HEK293 (cell line): ENCODE data around the gene TADA2B.

Experiments
- CTCF ChIA-PET: fragments of 350-600 bp; formaldehyde crosslinking; extraction: SDS; loops from one replicate; lab custom pipeline; 2021; ENCODE audit warnings: antibody characterized with exemption; lab: Yijun Ruan, JAX
- POLR2A ChIA-PET: fragments of 300-600 bp; formaldehyde crosslinking; extraction: SDS; loops from one replicate; lab custom pipeline; 2020; ENCODE audit warnings: antibody characterized with exemption, inconsistent platforms; lab: Yijun Ruan, JAX
- H3K27ac ChIP-seq: fragments of 200-500 bp; sonication (Bioruptor generic); 2 replicates; pipeline ENCODE4 v1.5.1; 2014; ENCODE audit warnings: low read depth, low read length, control low read depth, inconsistent platforms; ENCODE audit errors: extremely low read depth
- H3K36me3 ChIP-seq, 2 experiments: fragments of 200-500 bp in 1 of 2; sonication (Bioruptor generic) in 1 of 2; 1 replicate in 1 of 2; 2 replicates in 1 of 2; pipeline ENCODE4 v1.5.1; 2014 to 2017; ENCODE audit warnings: inconsistent platforms in 2 of 2, low read length in 2 of 2; ENCODE audit not compliant: control insufficient read depth in 2 of 2, insufficient read depth in 1 of 2
- H3K4me1 ChIP-seq: fragments of 200-500 bp; sonication (Bioruptor generic); 2 replicates; pipeline ENCODE4 v1.5.1; 2014; ENCODE audit warnings: mild to moderate bottlenecking, low read length, inconsistent platforms; ENCODE audit not compliant: control insufficient read depth, insufficient read depth
- H3K4me3 ChIP-seq: 2 replicates; pipeline ENCODE4 v1.5.1; 2011; ENCODE audit warnings: low read depth, mild to moderate bottlenecking, control low read depth, low read length, moderate library complexity
- H3K9me3 ChIP-seq: fragments of 200-500 bp; sonication (Bioruptor generic); 2 replicates; pipeline ENCODE4 v1.5.1; 2014; ENCODE audit warnings: low read depth, low read length, inconsistent platforms; ENCODE audit not compliant: control insufficient read depth, insufficient read depth
- GLIS2 ChIP-seq: fragments of 450-650 bp; formaldehyde crosslinking; IDR thresholded peaks from 2 replicates; pipeline ENCODE4 v1.5.1; 2016; ENCODE audit warnings: missing biosample characterization, missing genetic modification characterization
- HOXD13 ChIP-seq: sonication (generic); formaldehyde crosslinking; IDR thresholded peaks from 2 replicates; pipeline ENCODE4 v1.8.0; 2022; ENCODE audit warnings: missing genetic modification reagents, borderline replicate concordance
- KLF9 ChIP-seq: fragments of 450-650 bp; formaldehyde crosslinking; IDR thresholded peaks from 2 replicates; pipeline ENCODE4 v1.5.1; 2016; ENCODE audit warnings: missing biosample characterization, missing genetic modification characterization, low read depth
- PATZ1 ChIP-seq: fragments of 450-650 bp; formaldehyde crosslinking; IDR thresholded peaks from 2 replicates; pipeline ENCODE4 v1.5.1; 2016; ENCODE audit warnings: missing biosample characterization, missing genetic modification characterization
- SP2 ChIP-seq: fragments of 450-650 bp; formaldehyde crosslinking; IDR thresholded peaks from 2 replicates; pipeline ENCODE4 v1.5.1; 2016; ENCODE audit warnings: missing biosample characterization, missing genetic modification characterization
- SP3 ChIP-seq: fragments of 450-650 bp; formaldehyde crosslinking; IDR thresholded peaks from 2 replicates; pipeline ENCODE4 v1.5.1; 2016; ENCODE audit warnings: missing biosample characterization, missing genetic modification characterization
- ZBTB17 ChIP-seq: fragments of 450-650 bp; formaldehyde crosslinking; IDR thresholded peaks from 2 replicates; pipeline ENCODE4 v1.5.1; 2016; ENCODE audit warnings: missing biosample characterization, missing genetic modification characterization
- ZBTB6 ChIP-seq: fragments of 450-650 bp; formaldehyde crosslinking; IDR thresholded peaks from 2 replicates; pipeline ENCODE4 v1.5.1; 2017; ENCODE audit warnings: missing biosample characterization, missing genetic modification characterization
- ZBTB8A ChIP-seq: fragments of 450-650 bp; formaldehyde crosslinking; IDR thresholded peaks from 2 replicates; pipeline ENCODE4 v1.5.1; 2016; ENCODE audit warnings: missing biosample characterization, missing genetic modification characterization
- ZIC2 ChIP-seq: fragments of 450-650 bp; formaldehyde crosslinking; IDR thresholded peaks from 2 replicates; pipeline ENCODE4 v1.5.1; 2016; ENCODE audit warnings: missing biosample characterization, missing genetic modification characterization
- ZNF155 ChIP-seq: fragments of 450-650 bp; formaldehyde crosslinking; IDR thresholded peaks from 2 replicates; pipeline ENCODE4 v1.5.1; 2016; ENCODE audit warnings: missing biosample characterization, missing genetic modification characterization
- ZNF175 ChIP-seq: fragments of 450-650 bp; formaldehyde crosslinking; IDR thresholded peaks from 2 replicates; pipeline ENCODE4 v1.5.1; 2016; ENCODE audit warnings: missing biosample characterization, missing genetic modification characterization
- ZNF341 ChIP-seq: fragments of 450-650 bp; formaldehyde crosslinking; IDR thresholded peaks from 2 replicates; pipeline ENCODE4; 2016; ENCODE audit warnings: low read depth, missing biosample characterization, missing genetic modification characterization
- ZNF513 ChIP-seq: fragments of 450-650 bp; IDR thresholded peaks from 2 replicates; pipeline ENCODE4 v1.5.1; 2018; ENCODE audit warnings: missing biosample characterization, missing genetic modification characterization
- ZNF514 ChIP-seq: fragments of 450-650 bp; formaldehyde crosslinking; IDR thresholded peaks from 2 replicates; pipeline ENCODE4 v1.5.1; 2016; ENCODE audit warnings: missing biosample characterization, missing genetic modification characterization
- ZNF548 ChIP-seq: fragments of 450-650 bp; formaldehyde crosslinking; IDR thresholded peaks from 2 replicates; pipeline ENCODE4 v1.5.1; 2016; ENCODE audit warnings: missing biosample characterization, missing genetic modification characterization
- ZNF600 ChIP-seq: fragments of 450-650 bp; formaldehyde crosslinking; IDR thresholded peaks from 2 replicates; pipeline ENCODE4 v1.5.1; 2016; ENCODE audit warnings: missing biosample characterization, missing genetic modification characterization
- ZNF701 ChIP-seq: fragments of 450-650 bp; formaldehyde crosslinking; IDR thresholded peaks from 2 replicates; pipeline ENCODE4 v1.5.1; 2016; ENCODE audit warnings: missing biosample characterization, missing genetic modification characterization
- ZNF830 ChIP-seq: fragments of 450-650 bp; IDR thresholded peaks from 2 replicates; pipeline ENCODE4 v1.5.0; 2018; ENCODE audit warnings: missing biosample characterization, missing genetic modification characterization, low read depth, mild to moderate bottlenecking, moderate library complexity
- TF ChIP-seq, protein P1 (sequence below): fragments of 450-650 bp; formaldehyde crosslinking; IDR thresholded peaks from 2 replicates; pipeline ENCODE4 v1.5.1; 2016; ENCODE audit warnings: missing biosample characterization, missing genetic modification characterization

TADA2B gene

GRCh38 chr4:7041246-7041645 is 1.9 kb upstream of the TADA2B start:
- no peak for TF ChIP-seq ZNF830 (tag by site-specific recombination)
- TF ChIP-seq, protein P1, sequence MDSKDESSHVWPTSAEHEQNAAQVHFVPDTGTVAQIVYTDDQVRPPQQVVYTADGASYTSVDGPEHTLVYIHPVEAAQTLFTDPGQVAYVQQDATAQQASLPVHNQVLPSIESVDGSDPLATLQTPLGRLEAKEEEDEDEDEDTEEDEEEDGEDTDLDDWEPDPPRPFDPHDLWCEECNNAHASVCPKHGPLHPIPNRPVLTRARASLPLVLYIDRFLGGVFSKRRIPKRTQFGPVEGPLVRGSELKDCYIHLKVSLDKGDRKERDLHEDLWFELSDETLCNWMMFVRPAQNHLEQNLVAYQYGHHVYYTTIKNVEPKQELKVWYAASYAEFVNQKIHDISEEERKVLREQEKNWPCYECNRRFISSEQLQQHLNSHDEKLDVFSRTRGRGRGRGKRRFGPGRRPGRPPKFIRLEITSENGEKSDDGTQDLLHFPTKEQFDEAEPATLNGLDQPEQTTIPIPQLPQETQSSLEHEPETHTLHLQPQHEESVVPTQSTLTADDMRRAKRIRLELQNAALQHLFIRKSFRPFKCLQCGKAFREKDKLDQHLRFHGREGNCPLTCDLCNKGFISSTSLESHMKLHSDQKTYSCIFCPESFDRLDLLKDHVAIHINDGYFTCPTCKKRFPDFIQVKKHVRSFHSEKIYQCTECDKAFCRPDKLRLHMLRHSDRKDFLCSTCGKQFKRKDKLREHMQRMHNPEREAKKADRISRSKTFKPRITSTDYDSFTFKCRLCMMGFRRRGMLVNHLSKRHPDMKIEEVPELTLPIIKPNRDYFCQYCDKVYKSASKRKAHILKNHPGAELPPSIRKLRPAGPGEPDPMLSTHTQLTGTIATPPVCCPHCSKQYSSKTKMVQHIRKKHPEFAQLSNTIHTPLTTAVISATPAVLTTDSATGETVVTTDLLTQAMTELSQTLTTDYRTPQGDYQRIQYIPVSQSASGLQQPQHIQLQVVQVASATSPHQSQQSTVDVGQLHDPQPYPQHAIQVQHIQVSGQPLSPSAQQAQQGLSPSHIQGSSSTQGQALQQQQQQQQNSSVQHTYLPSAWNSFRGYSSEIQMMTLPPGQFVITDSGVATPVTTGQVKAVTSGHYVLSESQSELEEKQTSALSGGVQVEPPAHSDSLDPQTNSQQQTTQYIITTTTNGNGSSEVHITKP = no peak
- TF ChIP-seq ZNF548 (tag by site-specific recombination) = no peak
- TF ChIP-seq ZBTB17 (tag by site-specific recombination) = no peak
- peaks cover 0 to 11% of the 10 kb centered on the region in 2 experiments; a peak in 1 of 3 replicates for H3K36me3 ChIP-seq
- ChIA-PET CTCF (interaction anchor here (0.6 to 3.7 kb wide), 3 partner anchors 28 to 298 kb away, joined by 4 to 20 read pairs (median 5); partner anchors contain the start of gene GRPEL1), POLR2A (no interaction called here)
- H3K4me1 ChIP-seq = no peaks in the 10 kb centered on the region
- H3K4me3 ChIP-seq = no peak overlapping the region
- no peaks in the 10 kb centered on the region for H3K9me3 ChIP-seq
- H3K27ac ChIP-seq = no peak overlapping the region

DNA sequence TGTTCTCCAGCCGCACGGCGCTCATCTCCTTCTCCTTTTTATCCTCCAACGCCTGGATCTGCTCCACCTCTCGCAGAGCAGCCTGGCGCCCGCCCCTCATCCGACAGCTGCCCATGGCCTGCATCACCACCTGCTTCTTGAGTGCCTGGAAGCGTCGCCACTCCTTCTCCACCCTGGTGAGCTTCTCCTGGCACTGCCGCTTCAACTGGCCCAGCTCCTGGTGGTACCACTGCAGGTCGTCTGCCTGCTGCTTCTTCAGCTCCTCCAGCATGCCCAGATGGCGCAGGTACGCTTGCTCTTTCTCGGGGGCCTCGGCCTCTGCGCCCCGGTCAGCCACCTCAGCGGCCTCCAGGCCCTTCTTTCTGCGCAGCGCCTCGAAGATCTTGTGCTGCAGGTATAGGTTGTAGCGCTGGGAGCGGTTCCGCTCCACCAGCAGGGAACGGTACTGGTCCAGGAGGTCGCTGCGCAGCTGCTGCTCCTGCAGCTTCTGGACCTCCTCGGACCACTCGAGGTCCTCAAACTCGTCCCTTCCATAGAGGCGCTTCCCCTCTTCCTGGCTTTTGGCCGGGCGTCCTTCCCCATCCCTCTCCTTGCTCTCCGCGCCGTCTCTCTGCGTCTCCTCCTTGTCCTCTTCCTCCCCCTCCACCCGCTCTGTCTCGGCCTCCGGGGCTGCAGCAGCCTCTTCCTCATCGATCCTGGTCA is 1.2 kb upstream of the TADA2B start:
- peak overlapping the region; percentile 63 for H3K4me3 ChIP-seq
- TF ChIP-seq SP3 = peak; percentile 1; the same call in 1 of the 2 replicates
- peak; percentile 80; the same call in 1 of the 2 replicates for TF ChIP-seq ZBTB17 (tag by site-specific recombination)
- TF ChIP-seq ZNF701 (tag by site-specific recombination) = no peak
- TF ChIP-seq, all 188 proteins: peak for 2
- no peaks in the 10 kb centered on the region for H3K9me3 ChIP-seq
- no peaks in the 10 kb centered on the region for H3K4me1 ChIP-seq
- peaks cover 0 to 11% of the 10 kb centered on the region in 2 experiments; a peak in 1 of 3 replicates for H3K36me3 ChIP-seq
- ChIA-PET CTCF (interaction anchor here (0.6 to 3.7 kb wide), 3 partner anchors 28 to 299 kb away, joined by 4 to 20 read pairs (median 5); partner anchors contain the start of gene GRPEL1), POLR2A (interaction anchor here (0.8 to 2.5 kb wide), 3 partner anchors 27 to 133 kb away, joined by 3 to 8 read pairs (median 4); no protein-coding TSS in a partner anchor)
- no peak overlapping the region for H3K27ac ChIP-seq

DNA sequence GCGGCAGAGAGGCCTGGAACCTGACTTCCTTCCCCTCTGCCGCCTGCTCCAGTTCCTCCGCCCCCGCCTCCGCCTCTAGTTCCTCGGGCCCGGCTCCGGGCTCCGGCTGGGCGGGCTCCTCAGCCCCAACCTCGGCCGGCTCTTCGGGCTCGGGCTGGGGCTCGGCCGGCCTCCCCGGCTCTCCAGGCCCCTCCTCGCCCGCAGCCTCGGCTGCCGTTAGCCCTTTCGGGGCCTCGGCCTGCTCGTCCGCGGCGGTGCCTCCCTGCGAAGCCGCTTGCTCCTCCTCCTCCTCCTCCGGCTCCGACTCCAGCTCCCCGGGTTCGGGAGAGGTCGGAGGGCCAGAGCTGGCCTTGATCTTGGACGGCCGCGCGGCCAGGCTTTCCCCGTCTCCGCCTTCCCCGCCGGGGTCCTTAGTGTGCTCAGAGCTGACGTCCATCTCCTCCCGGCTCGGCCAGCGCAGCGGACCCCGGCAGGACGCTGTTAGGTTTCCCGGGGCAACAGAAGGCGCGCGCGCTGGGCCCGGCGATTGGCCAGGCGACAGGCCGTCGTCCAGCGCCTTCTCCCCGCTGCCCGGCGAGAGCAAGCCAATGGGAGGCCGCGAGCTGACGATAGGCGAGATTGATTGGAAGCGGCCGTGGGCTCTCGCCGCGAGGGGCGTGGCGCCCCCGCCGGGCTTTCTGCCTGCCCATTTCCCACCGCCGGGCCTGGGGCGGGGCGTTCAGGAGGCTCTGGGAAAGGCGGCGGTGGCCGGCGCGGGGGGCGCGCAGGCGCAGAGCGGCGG is 479 bp upstream of the TADA2B start:
- H3K36me3 ChIP-seq = peaks cover 0 to 17% of the 10 kb centered on the region in 2 experiments; a peak in 1 of 3 replicates
- H3K4me3 ChIP-seq = peak overlapping the region; percentile 63
- H3K9me3 ChIP-seq = no peaks in the 10 kb centered on the region
- POLR2A ChIA-PET = interaction anchor here (0.8 to 3.5 kb wide), 8 partner anchors 13 to 134 kb away, joined by 3 to 14 read pairs (median 4); partner anchors contain the start of gene GRPEL1
- H3K27ac ChIP-seq = no peak overlapping the region
- CTCF ChIA-PET = interaction anchor here (0.6 to 3.7 kb wide), 12 partner anchors 14 to 895 kb away, joined by 3 to 20 read pairs (median 4); partner anchors contain the start of gene GRPEL1
- no peaks in the 10 kb centered on the region for H3K4me1 ChIP-seq
- peak; percentile 93 for TF ChIP-seq SP2
- no peak for TF ChIP-seq ZNF155
- no peak for TF ChIP-seq ZNF175
- TF ChIP-seq HOXD13 = no peak
- TF ChIP-seq ZBTB6 (tag by site-specific recombination) = peak; percentile 77
- no peak for TF ChIP-seq ZNF514 (tag by site-specific recombination)
- TF ChIP-seq KLF9 (tag by site-specific recombination) = peak; percentile 64
- TF ChIP-seq SP3 = peak; percentile 41; the same call in 1 of the 2 replicates
- peak; percentile 66; the same call in 1 of the 2 replicates for TF ChIP-seq GLIS2
- peak; percentile 49; the same call in 1 of the 2 replicates for TF ChIP-seq ZNF513 (tag by site-specific recombination)
- TF ChIP-seq ZIC2 (tag by site-specific recombination) = peak; percentile 58
- peak; percentile 21; the same call in 1 of the 2 replicates for TF ChIP-seq ZNF341 (tag by site-specific recombination)
- TF ChIP-seq ZBTB8A (tag by site-specific recombination) = peak; percentile 98
- TF ChIP-seq PATZ1 = peak; percentile 64
- TF ChIP-seq ZNF600 (tag by site-specific recombination) = peak; percentile 72; the same call in 1 of the 2 replicates
